HG03460 (cell line): Measurements from ENCODE around the gene CMSS1.
"Not testable (repeated sequence)": the region's sequence is repeated elsewhere in the genome, so short reads cannot be mapped to it uniquely, and the experiment has no call there.

Experiments
- ATAC-seq: cut with Tn5 transposase; IDR thresholded peaks from one replicate; pipeline ENCODE4 v1.9.1; 2021; ENCODE audit not compliant: unreplicated experiment

CMSS1 gene

DNA sequence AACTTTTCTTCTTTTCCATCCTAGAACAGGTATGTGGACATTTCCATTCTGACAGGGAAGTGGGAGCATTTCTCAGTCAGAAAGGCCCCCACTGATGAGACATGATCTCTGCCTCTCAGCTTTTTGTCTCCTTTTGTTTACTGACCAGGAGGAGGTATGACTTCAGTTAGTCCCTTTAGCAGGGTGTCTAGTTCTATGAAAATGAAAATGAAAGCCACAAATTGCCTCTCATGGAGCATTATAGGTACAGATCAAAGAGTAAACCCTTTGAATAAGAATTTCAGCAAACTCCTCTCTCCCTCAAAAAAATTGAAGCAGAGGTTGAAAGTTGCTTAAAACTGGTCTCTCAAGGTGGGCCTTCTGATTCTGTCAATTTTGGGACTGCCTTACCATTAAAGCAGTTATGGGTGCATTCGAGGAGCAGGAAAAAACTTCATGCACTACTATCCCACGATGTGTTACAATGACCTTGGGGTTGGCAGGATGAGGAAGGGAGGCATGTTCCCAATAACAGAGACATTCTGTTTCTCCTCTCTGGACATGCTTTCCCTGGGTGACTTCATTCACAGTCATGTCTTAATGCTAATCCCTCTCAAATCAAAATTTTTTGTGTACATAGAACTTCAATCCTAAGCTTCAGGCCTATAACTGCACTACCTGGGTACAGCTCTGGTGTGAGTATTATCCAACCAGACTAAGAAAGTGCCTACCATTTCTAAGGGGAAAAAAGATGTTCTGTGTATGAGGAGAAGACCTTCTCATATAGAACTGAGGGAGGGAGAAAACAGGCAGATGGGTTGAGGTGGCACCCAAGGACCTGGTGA is 392.5 kb downstream of the CMSS1 start:
- ATAC-seq, result peak; percentile 99

DNA sequence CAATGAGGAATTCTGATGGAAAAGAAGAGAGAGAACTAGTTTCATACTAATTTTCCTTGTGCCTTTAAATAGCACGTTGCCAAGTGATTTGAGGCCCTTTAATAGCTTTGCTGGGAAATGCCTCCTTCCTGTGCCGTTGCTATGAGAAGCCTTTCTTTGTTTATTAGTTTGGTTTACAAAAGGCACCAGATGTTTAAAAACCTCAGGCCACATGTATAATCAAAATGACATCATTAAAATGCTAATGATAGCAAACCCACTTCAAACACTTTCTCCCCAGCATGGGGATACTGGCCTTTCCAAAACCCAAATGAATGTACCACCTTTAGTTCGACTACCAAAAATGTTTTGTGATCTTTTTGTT is 393.1 kb downstream of the CMSS1 start:
- no peak for ATAC-seq

- no peak for ATAC-seq
These were observed 396.4 kb downstream of the CMSS1 start for GRCh38 chr3:100213891-100214573.

DNA sequence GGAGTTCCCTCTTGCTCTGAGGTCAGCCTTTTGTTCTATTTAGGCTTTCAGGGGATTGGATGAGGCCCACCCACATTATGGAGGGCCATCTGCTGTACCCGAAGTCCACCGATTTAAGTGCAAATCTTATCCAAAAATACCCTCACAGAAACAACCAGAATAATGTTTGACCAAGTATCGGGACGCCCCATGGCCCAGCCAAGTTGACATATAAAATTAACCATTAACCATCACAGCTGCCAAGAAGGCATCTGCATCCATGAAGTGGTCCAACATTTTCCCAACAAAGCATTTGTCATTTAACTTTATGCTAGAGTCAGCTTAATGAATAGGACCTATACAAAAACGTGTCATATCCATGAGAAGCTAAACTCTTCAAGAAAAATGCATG is 396.9 kb downstream of the CMSS1 start:
- no peak for ATAC-seq

DNA sequence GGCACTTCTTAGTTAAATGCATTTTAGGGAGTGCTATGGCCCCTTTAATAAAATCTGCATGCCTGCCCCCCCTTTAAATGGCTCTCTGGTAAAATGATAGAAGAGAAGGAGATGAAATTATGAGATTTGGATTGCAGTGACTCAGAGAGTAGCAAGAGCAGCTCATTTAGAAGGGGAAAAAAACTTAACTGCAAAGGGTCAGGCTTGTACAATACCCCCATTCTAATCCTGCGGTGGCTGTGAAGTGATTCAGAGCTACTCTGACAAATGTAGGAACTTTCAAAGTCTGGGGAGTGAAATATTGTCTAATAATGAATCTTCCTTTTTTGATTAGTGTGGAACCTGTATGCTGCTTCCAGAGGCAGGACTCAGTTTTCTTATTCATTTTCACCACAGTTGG is 399.1 kb downstream of the CMSS1 start:
- no peak for ATAC-seq

DNA sequence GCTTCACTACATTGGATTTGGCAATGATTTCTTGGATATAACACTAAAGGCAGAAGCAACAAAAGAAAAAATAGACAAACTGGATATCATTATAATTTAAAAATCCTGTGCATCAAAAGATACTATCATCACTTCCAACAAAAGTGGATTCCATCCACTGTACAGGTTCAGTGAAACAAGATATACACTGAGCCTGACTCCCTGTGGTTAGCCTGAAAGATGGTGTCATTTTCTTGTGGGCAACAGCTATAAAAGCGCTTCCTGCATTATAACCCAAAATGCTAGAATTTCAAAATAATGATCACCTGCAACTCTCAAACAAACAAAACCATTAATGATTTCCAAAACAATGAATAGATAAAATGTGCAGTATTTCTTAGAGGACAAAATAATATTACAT is 403.5 kb downstream of the CMSS1 start:
- no peak for ATAC-seq

- no peak for ATAC-seq
These were observed 407.5 kb downstream of the CMSS1 start for GRCh38 chr3:100225193-100225592.

DNA sequence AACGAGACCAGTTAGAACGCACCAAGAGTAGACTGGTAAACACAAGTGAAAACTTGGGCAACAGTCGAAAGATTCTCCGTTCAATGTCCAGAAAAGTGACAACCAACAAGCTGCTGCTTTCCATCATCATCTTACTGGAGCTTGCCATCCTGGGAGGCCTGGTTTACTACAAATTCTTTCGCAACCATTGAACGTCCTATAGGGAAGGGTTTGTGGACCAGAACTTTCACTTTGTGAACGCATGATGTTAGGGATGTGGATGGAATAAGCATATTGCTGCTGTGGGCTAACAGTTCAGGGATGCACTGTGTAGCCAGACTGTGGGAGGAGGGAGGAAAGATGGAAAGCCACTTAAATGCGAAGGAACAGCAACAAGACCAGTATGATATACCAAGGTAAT is 408.2 kb downstream of the CMSS1 start:
- ATAC-seq, result no peak

DNA sequence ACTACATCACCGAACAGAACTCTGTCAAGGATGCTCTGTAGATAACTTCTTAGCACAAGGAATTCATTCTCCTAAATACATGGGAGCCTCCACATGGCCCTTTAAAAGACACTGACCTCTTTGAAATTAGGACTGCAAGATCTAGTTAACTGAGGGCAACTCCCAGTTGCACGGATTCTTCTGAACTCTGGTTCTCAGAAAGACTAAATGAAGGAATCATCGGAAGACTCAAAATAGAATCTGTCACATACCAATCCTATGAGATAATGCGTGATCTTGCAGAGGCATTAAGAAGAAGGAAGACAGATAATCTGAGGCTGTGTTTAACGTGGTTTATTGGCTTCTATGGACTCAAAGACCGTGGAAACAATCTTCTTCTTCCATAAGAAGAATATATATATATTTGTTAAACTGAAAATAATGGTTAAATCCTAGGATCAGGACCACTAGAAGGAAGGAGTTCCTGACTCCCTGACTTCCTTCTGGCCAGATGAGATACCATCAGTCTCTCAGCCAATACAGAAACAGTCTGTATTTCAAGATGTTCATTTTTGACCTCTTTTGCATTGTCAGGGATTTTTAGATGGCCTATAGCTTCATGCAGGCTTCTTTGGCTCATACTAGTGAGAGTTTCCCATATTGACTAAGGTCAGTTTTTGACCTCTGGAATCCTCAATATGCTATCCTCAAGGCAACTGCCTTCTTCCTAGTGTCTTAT is 409.2 kb downstream of the CMSS1 start:
- no peak for ATAC-seq

DNA sequence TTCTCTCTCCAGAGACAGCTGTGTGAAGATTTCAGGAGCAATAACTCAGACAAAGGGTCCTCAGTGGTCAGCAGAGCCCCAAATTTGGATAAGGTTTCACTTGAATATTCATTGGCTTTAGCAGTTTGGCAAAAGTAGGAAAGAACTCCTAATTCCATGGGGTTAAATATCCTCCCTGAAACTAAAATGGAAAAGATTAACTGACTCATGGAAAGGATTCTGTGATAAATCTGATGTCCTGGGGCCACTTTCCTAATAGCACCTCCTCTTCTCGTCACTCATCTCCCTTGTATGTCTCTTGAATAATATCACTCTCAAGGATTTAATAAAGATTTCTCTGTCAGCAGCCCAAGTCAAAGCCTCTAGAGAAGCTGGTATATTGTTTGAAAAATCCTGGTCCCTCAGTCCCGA is 409.9 kb downstream of the CMSS1 start:
- no peak for ATAC-seq

GRCh38 chr3:100228247-100228646 is 410.6 kb downstream of the CMSS1 start:
- ATAC-seq, result no peak

GRCh38 chr3:100229188-100229587 is 411.5 kb downstream of the CMSS1 start:
- ATAC-seq, result not testable (repeated sequence)

- no peak for ATAC-seq
These were observed 413.0 kb downstream of the CMSS1 start for GRCh38 chr3:100230710-100231109.
